HS-5 (cell line): Measurements from ENCODE around the gene SNRPD3.
"Not testable (repeated sequence)": the region's sequence is repeated elsewhere in the genome, so short reads cannot be mapped to it uniquely, and the experiment has no call there.

ENCODE experiments used
- DNase-seq: peaks from one replicate; pipeline ENCODE4 v3.0.0-alpha.2; 2012; ENCODE audit warnings: low read depth

The SNRPD3 gene

DNA sequence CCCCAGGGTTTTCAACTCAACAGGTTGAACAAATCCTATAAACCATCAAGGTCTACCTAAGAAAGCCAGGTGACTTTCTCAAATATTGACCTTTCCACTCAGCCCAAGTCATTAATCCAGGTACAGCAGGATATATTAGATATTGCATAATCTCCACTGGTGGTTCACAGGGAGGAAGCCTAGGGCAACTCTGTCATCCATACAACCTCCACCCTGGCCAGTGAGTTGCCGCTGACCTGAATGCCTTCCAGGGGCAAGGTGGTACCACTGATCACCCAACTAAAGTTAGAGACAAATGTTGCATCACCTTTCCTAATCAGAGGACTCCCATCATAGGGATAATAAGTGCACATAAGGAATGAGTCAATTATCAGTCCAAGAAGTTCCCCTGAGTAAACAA lies 23.7 kb upstream of the SNRPD3 start:
- DNase-seq = no peak

DNA sequence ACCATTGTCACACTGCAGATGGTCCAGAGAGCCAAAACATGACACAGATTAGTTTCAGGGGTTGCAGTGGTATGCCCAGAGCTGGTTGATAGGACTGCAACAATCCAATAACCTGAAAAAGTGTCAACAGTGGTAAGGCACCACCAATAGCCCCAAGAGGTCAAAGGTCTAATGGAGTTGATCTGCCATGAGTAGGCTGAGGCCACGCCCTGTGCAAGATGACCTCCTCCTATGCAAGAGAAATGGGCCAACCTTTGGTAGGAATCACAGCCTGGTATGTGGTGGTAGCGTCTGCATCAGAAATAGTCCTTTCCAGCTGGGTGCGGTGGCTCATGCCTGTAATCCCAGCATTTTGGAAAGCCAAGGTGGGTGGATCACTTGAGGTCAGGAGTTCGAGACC lies 20.5 kb upstream of the SNRPD3 start:
- no peak for DNase-seq

DNA sequence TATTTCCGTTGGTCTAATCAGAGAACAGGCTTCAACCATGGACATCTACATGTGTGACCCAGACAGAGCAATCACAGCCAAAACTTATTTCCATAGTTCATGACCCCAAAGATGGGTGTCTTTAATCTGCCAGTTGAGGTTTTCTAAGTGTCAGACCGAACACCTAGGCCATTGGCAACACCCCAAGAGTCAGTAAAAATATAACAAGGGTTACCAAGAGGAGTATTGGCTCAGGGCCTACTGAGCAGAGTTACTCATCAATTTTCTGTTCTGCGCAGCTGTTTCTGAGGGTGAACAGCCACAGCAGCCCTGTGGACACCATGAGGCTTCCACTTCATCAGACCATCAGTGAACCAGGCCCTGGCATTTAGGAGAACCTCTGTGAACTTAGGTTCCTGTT lies 19.7 kb upstream of the SNRPD3 start:
- no peak for DNase-seq

GRCh38 chr22:24540470-24540869 lies 15.3 kb upstream of the SNRPD3 start:
- DNase-seq = no peak

DNA sequence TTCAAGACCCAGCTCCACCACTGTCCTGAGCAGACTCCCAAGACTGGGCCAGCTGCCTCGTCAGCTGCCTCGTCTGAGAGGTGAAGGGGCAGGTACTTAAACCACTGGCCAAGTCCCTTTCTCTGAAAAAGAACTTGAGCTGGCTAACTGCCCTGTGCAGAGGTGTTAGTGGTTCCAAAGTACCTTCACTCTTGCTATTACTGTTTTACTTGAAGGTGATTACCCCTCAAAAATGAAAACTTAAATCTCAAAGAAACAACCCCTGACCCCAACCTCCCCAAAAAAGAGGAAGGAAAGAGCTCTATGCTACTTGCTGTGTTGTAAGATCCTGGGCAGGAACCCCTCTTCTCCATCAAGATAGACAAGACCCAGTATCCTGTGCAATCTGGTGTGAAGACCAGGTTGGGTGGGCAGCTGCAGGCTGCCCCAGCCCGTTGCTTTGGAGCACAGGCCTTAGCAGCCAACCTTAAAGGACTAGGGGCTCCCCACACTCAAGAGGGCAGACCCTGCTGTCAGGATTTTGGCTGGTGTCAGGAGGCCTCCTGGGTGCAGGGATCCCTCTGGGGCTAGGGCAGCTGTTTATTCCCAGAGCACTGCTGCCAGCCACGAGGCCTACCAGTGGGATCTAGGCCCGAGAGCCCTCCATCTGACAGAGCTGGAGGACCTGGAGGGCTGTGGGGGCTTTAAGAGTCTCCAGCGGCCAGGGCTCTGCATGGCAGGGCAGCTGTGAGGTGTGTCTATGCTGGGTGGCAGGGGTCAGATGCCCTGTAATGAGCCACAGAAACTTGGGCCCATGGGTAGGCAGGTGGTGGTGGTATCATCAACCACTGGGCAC lies 13.9 kb upstream of the SNRPD3 start:
- no peak for DNase-seq

- DNase-seq = no peak
Measured at GRCh38 chr22:24542641-24543040, 13.2 kb upstream of the SNRPD3 start.

- DNase-seq = no peak
Measured at GRCh38 chr22:24543185-24543601, 12.6 kb upstream of the SNRPD3 start.

GRCh38 chr22:24543679-24544243 lies 12.0 kb upstream of the SNRPD3 start:
- DNase-seq = no peak

DNA sequence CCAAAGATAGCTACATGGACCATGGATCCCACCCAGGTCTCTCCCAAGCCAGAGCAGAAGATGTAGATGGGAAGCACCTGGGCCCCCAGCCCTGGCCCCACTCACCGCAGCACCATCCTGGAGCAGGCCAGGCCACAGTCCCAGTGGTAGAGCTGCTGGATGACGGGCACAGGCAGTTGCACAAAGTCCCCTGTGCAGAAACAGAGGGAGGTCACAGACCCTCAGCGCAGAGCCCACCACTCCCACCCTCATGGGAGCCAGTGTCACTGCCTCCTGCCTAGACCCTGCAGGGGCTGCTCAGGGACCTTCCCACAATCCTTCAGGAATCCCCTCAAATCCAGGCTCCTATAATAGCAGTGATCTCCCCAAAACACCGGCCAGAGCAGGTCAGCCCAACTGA lies 7.0 kb upstream of the SNRPD3 start:
- no peak for DNase-seq

DNA sequence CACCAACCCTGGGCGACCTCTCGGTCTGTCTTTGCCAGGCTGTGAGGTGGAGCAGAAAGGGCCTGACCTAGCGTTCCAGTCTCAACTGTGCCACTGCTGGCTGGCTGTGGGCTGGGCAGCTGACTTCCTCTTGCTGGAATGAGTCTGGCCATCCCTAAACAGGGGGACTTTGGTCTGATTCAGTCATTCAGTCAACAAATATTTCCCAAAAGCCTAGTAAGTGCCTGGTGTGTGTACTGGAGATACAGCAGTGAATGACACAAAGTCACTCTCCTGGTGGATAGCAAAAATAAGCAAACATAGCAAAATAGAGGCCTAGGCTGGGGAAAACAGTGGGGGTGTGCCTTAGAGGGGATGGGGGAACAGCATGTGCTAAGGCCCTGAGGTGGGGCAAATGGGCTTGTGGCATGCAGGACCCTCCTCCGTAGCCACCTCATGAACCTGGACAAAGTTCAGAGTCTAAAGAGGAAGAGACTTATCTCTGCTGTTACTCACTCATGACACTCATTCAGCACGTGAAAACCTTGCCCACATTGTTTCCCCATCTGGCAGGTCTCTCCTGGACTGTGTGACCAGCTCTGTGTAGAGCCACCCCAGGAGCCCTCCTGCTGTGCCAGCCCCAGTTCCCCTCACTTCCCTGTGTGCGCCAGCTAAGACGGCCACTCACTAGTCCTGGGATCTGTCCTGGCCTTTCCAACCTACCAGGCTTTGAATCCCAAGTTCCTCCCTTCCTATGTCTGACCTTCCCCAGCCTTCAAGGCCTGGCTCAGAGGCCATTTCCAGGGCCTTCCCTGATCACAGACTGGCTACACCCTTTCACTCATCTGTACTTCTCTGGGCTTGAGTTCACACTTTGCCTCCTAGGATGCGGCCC lies 5.5 kb upstream of the SNRPD3 start:
- DNase-seq = no peak

DNA sequence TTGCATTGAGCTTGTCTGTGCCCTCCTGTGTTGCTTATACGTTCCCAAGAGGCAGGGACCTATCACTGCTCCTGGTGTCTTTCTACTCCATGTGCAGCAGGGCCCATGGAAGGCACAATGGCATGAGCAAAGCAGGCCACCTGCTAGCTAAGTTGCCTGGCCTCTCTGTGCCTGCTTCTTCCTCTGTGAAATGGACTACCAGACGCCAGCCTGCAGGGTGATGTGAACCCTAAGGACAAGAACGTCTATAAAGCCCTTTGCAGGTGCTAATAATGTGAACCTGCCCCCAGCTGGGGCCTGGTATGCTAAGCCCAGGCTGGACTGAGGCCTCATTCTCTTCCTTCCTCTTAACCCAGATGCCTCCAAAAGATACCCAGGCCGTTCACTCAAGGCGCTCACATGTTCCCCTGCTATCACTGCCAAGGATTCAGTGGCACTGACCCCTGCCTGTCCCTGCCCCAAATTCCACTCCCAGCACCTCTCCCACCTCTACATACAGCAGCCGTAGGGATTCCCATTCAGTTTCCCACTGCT lies 4.8 kb upstream of the SNRPD3 start:
- no peak for DNase-seq

GRCh38 chr22:24552503-24553286 lies 3.1 kb upstream of the SNRPD3 start:
- DNase-seq = not testable (repeated sequence)

GRCh38 chr22:24553597-24554312 lies 2.0 kb upstream of the SNRPD3 start:
- DNase-seq = no peak

GRCh38 chr22:24554313-24555164 lies 1.3 kb upstream of the SNRPD3 start, which contains the start of gene GUCD1:
GUCD1 (minus strand) TSS chr22:24555138; CDS start chr22:24554991, 147 bp downstream.
- no peak for DNase-seq

DNA sequence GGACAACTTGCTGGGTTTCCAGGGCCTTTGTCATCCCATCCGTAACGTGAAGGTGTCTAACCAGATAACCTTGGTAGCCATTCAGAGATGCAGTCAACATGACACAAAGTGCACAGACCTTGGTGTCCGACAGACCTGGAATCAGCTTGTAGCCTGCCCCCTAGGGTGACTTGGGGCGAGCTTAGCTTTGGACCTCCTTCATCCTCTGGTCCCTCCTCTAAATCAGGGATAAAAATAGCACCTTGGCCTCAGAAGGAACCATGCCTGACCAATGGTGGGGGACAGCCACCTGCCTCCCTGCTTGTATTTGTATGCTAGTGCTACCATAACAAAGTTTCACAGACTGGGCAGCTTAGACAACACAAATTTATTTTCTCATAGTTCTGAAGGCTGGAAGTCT lies 3.7 kb downstream of the SNRPD3 start:
- DNase-seq = no peak

DNA sequence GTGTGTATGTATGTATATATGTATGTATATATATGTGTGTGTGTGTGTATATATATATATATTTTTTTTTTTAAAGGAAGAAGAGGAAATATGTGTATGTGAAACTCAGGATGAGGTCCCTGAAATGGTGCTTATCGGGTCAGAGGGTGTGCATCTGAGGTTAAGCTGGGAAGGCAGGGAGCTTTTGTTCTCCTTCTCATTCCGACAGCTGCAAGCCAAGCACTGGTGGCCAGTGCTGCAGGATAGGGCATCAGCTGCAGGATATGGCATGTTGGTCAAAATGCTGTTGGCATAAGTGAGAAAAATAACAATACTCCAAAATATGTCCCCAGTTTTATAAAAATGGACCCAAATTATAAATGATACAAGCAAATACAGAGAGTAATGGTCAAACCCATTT lies 7.4 kb downstream of the SNRPD3 start:
- DNase-seq = no peak

- DNase-seq = no peak
Measured at GRCh38 chr22:24564376-24565058, 8.7 kb downstream of the SNRPD3 start.

- no peak for DNase-seq
Measured at GRCh38 chr22:24565077-24565476, 9.3 kb downstream of the SNRPD3 start.

DNA sequence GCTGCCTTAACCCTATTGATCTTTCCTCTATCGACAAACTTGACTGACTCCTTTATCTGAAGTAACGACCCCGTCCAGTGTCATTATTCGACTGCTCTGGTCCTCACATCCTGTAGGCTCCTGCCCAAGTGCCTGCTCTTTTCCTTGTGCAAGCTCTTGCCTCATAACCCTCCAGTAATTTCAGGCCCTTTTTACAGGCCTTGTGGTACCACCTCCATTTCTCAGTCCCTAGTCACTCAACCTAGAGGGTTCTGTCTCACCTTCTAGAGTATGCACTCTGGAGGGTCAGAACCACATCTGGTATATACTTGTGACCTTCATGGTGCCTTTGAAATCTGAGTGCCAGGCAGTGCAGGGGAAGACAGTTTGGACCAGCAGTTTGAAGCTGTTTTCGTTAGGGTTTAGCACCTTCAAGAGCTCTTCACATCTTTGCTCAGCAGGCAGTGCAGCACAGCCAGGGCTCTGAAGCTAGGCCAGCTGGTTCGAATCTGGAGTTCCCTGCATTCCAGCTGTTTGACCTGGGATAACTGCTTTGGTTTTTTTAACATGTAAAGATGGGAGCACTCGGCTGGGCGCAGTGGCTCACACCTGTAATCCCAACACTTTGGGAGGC lies 11.2 kb downstream of the SNRPD3 start:
- no peak for DNase-seq
